ENCODE data around the gene ERBB4.

Gene ERBB4

DNA sequence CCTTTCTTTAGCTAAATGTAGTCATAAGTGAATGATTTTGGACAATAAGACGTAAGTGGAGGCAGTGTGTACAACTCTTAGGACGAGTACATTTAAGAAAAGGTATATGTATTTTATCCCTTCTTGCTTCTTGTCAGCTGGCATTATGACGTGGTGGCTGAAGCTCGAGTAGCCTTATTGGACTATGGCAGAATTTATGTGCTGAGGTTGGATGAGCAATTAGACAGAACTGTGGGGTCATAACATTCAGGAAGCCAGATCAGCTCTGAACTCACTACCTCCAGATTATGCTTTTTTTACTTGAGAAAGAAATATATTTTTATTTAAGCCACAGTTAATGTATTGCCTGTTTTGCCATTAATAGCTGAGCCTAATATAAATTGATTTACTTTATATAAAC lies 661.5 kb downstream of the ERBB4 start:
- Histone ChIP-seq H3K36me3 (ENCODE audit: control insufficient read depth, insufficient read depth, low read length) (no peaks in the 10 kb centered on the region), H3K9me3 (ENCODE audit: control insufficient read depth, low read length) (no peaks in the 10 kb centered on the region), H3K4me1 (ENCODE audit: control insufficient read depth, insufficient read depth, low read length) (no peaks in the 10 kb centered on the region), H3K9ac (ENCODE audit: low read length) (no peak overlapping the region), H3K27me3 (ENCODE audit: control insufficient read depth, insufficient read depth, low read length) (no peaks in the 10 kb centered on the region), H3K4me3 (ENCODE audit: low read length) (no peak overlapping the region)

DNA sequence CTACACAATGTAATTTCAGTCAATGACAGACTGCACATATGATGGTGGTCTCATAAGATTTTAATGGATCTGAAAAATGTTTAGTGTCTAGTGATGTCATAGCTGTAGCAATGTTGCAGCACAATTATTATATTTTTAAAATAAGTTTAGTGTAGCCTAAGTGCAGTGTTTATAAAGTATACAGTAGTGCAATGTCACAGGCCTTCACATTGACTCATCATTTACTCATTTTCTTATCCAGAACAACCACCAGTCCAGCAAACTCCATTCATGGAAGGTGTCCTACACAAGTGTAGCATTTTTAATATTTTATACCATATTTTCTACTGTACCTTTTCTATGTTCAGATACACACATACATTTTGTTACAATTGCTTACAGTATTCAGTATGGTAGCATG lies 663.1 kb downstream of the ERBB4 start:
- H3K9me3 ChIP-seq (ENCODE audit: control insufficient read depth, low read length), result no peaks in the 10 kb centered on the region
- H3K9ac ChIP-seq (ENCODE audit: low read length), result no peak overlapping the region
- H3K4me3 ChIP-seq (ENCODE audit: low read length), result no peak overlapping the region
- H3K36me3 ChIP-seq (ENCODE audit: control insufficient read depth, insufficient read depth, low read length), result no peaks in the 10 kb centered on the region
- no peaks in the 10 kb centered on the region for H3K4me1 ChIP-seq (ENCODE audit: control insufficient read depth, insufficient read depth, low read length)
- no peaks in the 10 kb centered on the region for H3K27me3 ChIP-seq (ENCODE audit: control insufficient read depth, insufficient read depth, low read length)

DNA sequence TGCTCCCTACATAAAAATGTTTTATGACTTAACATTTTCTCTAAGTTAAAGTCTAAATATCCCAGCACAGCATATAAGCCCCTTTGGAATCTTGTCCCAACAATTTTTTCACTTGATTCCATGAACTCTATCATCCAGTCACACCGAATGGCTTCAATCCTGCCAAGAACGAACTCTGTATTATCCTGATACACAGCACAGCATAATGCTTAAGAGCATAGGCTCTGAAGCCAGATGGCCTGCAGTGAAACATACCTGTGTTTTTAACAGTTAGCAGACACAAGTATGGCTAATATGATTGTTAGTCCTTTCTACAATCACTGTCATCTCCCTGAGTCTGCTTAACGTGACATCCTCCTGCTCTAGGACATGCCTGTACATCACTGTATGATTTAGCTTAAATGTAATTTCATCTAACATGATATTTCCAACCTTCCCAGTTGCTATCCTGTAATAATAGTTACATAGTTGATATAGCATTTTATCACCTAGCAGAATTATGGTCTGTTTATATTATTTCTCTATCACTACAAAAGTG lies 669.5 kb downstream of the ERBB4 start:
- no peak overlapping the region for H3K9ac ChIP-seq (ENCODE audit: low read length)
- H3K36me3 ChIP-seq (ENCODE audit: control insufficient read depth, insufficient read depth, low read length), result no peaks in the 10 kb centered on the region
- no peak overlapping the region for H3K4me3 ChIP-seq (ENCODE audit: low read length)
- no peaks in the 10 kb centered on the region for H3K9me3 ChIP-seq (ENCODE audit: control insufficient read depth, low read length)
- no peaks in the 10 kb centered on the region for H3K27me3 ChIP-seq (ENCODE audit: control insufficient read depth, insufficient read depth, low read length)
- no peaks in the 10 kb centered on the region for H3K4me1 ChIP-seq (ENCODE audit: control insufficient read depth, insufficient read depth, low read length)

DNA sequence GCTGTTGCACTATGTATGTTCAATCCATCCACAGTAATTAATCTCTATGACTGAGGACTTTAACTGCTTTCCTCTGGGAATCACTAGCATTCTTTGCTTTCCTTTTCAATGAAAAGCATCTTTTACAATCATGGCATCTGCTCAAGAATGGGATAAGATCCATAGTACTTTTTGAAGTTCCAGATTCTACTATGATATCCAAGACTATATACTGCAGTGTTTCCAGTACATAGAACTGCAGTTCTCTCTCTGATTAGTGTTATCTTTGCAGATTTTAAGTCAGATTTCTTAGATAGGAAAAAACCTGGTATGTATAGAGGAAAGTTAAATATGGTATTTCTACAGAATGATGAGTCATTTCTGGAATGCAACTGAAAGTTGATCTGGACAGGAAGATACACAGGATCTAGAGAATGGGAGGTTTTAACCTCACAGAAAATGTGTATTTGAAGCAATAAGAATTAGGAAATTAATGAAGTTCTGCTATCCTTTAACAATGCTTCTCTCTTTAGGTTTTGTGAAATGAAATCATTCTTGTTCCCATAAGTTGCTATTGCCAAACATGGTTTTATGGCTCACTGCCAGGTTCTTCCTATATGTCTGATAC lies 670.7 kb downstream of the ERBB4 start:
- Histone ChIP-seq H3K27me3 (ENCODE audit: control insufficient read depth, insufficient read depth, low read length) (no peaks in the 10 kb centered on the region), H3K9ac (ENCODE audit: low read length) (no peak overlapping the region), H3K4me3 (ENCODE audit: low read length) (no peak overlapping the region), H3K9me3 (ENCODE audit: control insufficient read depth, low read length) (no peaks in the 10 kb centered on the region), H3K4me1 (ENCODE audit: control insufficient read depth, insufficient read depth, low read length) (no peaks in the 10 kb centered on the region), H3K36me3 (ENCODE audit: control insufficient read depth, insufficient read depth, low read length) (no peaks in the 10 kb centered on the region)

DNA sequence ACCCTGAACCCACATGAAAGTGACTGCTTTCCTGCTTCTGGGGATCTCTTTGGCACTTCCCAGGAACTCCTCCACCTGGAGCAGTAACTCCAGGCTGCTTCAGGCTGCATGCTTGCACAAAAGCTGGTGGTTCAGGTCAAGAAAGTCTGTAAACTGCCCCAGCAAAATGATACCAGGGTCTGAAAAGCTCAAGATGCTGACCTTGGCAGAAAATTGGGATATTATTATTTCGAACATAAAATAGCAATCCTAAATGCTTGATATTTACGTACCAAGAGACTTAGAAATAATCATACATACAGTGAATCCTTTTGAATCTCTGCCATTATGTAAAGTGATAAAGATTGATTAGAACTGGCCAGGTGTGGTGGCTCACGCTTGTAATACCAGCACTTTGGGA lies 674.3 kb downstream of the ERBB4 start:
- Histone ChIP-seq H3K27me3 (ENCODE audit: control insufficient read depth, insufficient read depth, low read length) (no peaks in the 10 kb centered on the region), H3K4me3 (ENCODE audit: low read length) (no peak overlapping the region), H3K9me3 (ENCODE audit: control insufficient read depth, low read length) (no peaks in the 10 kb centered on the region), H3K9ac (ENCODE audit: low read length) (no peak overlapping the region), H3K36me3 (ENCODE audit: control insufficient read depth, insufficient read depth, low read length) (no peaks in the 10 kb centered on the region), H3K4me1 (ENCODE audit: control insufficient read depth, insufficient read depth, low read length) (no peaks in the 10 kb centered on the region)

DNA sequence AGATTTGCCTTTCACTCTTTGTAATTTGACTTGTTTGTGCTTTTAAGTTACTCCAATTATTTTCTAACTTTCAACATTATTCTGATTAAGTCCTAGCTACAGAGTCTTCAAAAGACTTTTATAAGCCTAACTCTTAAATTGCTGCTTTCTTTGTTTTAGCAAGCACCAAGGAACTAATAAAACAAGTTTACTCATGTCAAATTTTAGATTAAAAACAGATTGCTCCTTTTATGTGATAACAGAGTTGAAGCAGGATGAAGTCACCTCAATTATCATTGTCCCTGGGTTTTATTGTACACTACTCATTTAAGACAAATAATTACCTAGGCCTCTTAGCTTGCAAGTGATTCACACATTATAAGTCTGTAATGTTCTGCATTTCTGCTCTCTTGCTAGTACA lies 678.4 kb downstream of the ERBB4 start:
- Histone ChIP-seq H3K36me3 (ENCODE audit: control insufficient read depth, insufficient read depth, low read length) (no peaks in the 10 kb centered on the region), H3K4me1 (ENCODE audit: control insufficient read depth, insufficient read depth, low read length) (no peaks in the 10 kb centered on the region), H3K27me3 (ENCODE audit: control insufficient read depth, insufficient read depth, low read length) (no peaks in the 10 kb centered on the region), H3K4me3 (ENCODE audit: low read length) (no peak overlapping the region), H3K9me3 (ENCODE audit: control insufficient read depth, low read length) (no peaks in the 10 kb centered on the region), H3K9ac (ENCODE audit: low read length) (no peak overlapping the region)

DNA sequence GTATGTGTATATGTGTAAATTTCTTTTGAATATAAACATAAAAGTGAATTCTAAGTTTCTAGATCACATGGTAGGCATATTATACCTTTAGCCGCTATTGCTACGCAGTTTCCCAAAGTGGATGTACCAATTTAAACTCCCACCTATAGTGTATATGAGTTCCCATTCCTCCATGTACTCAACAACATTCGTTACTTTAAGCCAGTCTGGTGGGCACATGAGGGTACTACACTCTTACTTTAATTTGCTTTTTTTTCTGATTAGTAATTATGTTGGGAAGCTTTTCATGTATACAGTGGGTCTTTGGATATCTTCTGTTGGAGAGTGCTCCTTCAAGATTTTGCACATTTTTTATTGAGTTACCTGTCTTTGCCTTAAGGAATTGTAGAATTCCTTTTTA lies 683.8 kb downstream of the ERBB4 start:
- Histone ChIP-seq H3K9me3 (ENCODE audit: control insufficient read depth, low read length) (no peaks in the 10 kb centered on the region), H3K36me3 (ENCODE audit: control insufficient read depth, insufficient read depth, low read length) (no peaks in the 10 kb centered on the region), H3K4me1 (ENCODE audit: control insufficient read depth, insufficient read depth, low read length) (no peaks in the 10 kb centered on the region), H3K4me3 (ENCODE audit: low read length) (no peak overlapping the region), H3K27me3 (ENCODE audit: control insufficient read depth, insufficient read depth, low read length) (no peaks in the 10 kb centered on the region), H3K9ac (ENCODE audit: low read length) (no peak overlapping the region)

DNA sequence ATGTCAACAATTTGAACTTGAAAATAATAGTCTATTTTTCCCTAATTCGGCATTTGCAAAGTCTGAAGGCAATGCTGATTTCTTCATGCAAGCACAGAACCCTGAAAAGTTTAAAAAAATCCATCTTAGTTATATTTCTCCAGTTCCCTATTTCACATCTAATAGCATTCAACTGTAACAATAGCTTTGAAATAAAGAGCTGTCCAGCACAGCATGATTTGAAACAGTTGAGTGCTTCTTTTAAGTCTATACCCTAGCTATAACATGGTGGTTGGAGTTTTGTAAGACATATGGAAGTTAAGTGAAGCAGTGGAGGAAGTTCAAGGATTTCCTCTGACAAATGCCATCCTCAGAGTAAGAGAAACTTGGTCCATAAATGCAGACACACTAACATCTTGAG lies 691.9 kb downstream of the ERBB4 start:
- no peaks in the 10 kb centered on the region for H3K9me3 ChIP-seq (ENCODE audit: control insufficient read depth, low read length)
- H3K4me1 ChIP-seq (ENCODE audit: control insufficient read depth, insufficient read depth, low read length), result no peaks in the 10 kb centered on the region
- no peaks in the 10 kb centered on the region for H3K27me3 ChIP-seq (ENCODE audit: control insufficient read depth, insufficient read depth, low read length)
- no peaks in the 10 kb centered on the region for H3K36me3 ChIP-seq (ENCODE audit: control insufficient read depth, insufficient read depth, low read length)
- no peak overlapping the region for H3K4me3 ChIP-seq (ENCODE audit: low read length)
- no peak overlapping the region for H3K9ac ChIP-seq (ENCODE audit: low read length)

DNA sequence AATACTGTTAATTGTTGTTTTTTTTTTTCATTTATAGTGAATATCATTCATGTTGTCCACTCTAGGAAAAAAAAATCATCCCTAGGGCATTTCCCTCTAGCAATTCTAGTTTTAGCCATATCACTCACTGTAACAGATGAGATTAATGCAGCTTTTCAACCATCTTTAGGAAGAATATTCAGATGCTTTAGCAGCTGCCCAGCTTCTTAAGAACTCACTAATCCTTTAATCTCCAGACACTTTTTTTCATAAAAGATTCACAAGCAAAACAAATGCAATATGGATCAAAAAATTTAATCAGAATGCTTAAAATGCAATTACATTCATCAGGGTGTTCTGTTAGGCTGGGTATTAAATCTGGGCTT lies 692.6 kb downstream of the ERBB4 start:
- Histone ChIP-seq H3K9ac (ENCODE audit: low read length) (no peak overlapping the region), H3K4me3 (ENCODE audit: low read length) (no peak overlapping the region), H3K9me3 (ENCODE audit: control insufficient read depth, low read length) (no peaks in the 10 kb centered on the region), H3K27me3 (ENCODE audit: control insufficient read depth, insufficient read depth, low read length) (no peaks in the 10 kb centered on the region), H3K4me1 (ENCODE audit: control insufficient read depth, insufficient read depth, low read length) (no peaks in the 10 kb centered on the region), H3K36me3 (ENCODE audit: control insufficient read depth, insufficient read depth, low read length) (no peaks in the 10 kb centered on the region)

DNA sequence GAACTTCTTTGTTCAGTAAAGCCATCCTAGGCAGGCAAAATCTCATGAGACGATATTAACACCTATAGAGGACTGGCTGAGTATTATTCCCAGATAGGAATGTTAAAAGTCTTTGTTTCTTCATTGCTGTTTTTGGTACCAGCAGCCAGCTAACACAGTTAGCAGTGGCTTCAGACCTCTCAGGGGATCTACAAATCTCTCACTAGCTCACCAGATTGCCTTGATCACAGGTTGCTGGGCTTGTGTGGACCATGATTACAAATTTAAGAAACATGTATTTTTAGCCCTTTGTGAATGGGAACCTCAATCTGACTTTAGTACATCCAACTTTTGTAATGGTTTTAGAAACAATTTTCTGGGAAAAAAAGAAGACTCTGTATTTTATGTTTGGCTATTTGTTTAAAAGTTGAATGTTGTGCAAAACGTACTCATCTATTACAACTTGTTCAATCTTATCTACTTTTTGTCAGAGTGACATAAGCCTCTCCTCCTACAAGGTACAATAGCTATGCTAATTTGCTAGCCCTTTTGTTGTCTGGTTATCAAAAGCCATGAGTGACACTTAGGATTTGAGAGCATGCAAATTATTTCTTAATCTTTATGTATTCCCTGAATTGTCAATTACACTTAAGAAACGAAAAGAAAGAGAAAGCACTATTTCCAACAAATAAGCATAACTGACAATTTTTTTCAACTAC lies 693.1 kb downstream of the ERBB4 start:
- no peaks in the 10 kb centered on the region for H3K27me3 ChIP-seq (ENCODE audit: control insufficient read depth, insufficient read depth, low read length)
- no peak overlapping the region for H3K9ac ChIP-seq (ENCODE audit: low read length)
- no peaks in the 10 kb centered on the region for H3K9me3 ChIP-seq (ENCODE audit: control insufficient read depth, low read length)
- H3K4me3 ChIP-seq (ENCODE audit: low read length), result no peak overlapping the region
- no peaks in the 10 kb centered on the region for H3K4me1 ChIP-seq (ENCODE audit: control insufficient read depth, insufficient read depth, low read length)
- H3K36me3 ChIP-seq (ENCODE audit: control insufficient read depth, insufficient read depth, low read length), result no peaks in the 10 kb centered on the region

DNA sequence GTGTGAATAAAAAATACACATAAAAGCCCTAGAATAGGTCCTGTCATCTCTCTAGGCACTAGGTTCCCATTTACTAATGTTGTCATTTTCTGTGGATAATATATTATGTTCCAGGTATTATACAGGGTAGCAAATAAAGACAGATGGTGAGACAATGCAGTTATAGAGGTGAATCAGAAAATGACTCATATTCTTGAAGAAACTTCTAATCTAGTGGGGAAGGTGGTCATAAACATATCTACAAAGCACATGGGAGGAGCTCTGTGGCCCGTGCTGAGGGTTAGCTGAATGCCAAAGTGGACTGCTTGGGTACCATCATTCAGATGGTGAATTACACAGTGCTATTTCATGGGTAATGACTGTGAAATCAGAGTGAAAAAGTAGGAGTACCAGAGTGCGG lies 700.9 kb downstream of the ERBB4 start:
- Histone ChIP-seq H3K4me3 (ENCODE audit: low read length) (no peak overlapping the region), H3K27me3 (ENCODE audit: control insufficient read depth, insufficient read depth, low read length) (no peaks in the 10 kb centered on the region), H3K9ac (ENCODE audit: low read length) (no peak overlapping the region), H3K9me3 (ENCODE audit: control insufficient read depth, low read length) (no peaks in the 10 kb centered on the region), H3K36me3 (ENCODE audit: control insufficient read depth, insufficient read depth, low read length) (no peaks in the 10 kb centered on the region), H3K4me1 (ENCODE audit: control insufficient read depth, insufficient read depth, low read length) (no peaks in the 10 kb centered on the region)

DNA sequence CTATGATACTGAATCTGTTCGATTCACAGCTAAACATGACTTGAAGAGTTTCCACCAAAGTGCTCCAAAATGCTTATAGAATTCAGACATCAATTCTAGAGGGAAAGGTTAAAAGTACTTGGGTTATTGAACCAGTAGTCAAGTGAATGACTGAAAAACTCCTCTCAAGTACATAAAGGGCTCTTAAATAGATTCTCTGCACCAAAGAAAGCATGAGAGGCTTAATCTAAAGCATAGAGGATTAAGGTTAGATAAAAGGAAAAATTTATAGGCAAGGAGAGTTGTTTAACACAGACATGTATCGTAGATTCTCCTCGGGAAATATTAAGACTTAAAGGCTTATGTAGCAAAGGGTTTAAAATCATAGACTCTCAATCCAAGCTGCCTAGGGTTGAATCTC lies 701.4 kb downstream of the ERBB4 start:
- Histone ChIP-seq H3K4me1 (ENCODE audit: control insufficient read depth, insufficient read depth, low read length) (no peaks in the 10 kb centered on the region), H3K36me3 (ENCODE audit: control insufficient read depth, insufficient read depth, low read length) (no peaks in the 10 kb centered on the region), H3K9ac (ENCODE audit: low read length) (no peak overlapping the region), H3K4me3 (ENCODE audit: low read length) (no peak overlapping the region), H3K9me3 (ENCODE audit: control insufficient read depth, low read length) (no peaks in the 10 kb centered on the region), H3K27me3 (ENCODE audit: control insufficient read depth, insufficient read depth, low read length) (no peaks in the 10 kb centered on the region)
